Measurements from ENCODE around the gene SBF1.

SBF1 gene

GRCh38 chr22:50508897-50509296 is 34.1 kb upstream of the SBF1 start:
- H3K9me3 Mint-ChIP-seq = no peaks in the 10 kb centered on the region

GRCh38 chr22:50507991-50508884 is 33.4 kb upstream of the SBF1 start, which contains the start of gene NCAPH2:
TSS of gene NCAPH2 (plus strand) at chr22:50508224. CDS start at chr22:50508338, 114 bp downstream.
- H3K4me1 Mint-ChIP-seq = peaks cover 36% of the 10 kb centered on the region
- H3K36me3 Mint-ChIP-seq = peaks cover 15% of the 10 kb centered on the region
- ATAC-seq = peak; percentile 81
- H3K9me3 Mint-ChIP-seq = no peaks in the 10 kb centered on the region
- H3K27me3 Mint-ChIP-seq = no peaks in the 10 kb centered on the region
- H3K27ac Mint-ChIP-seq = peak within 1 kb of the TSS; percentile 94
- H3K4me3 Mint-ChIP-seq = peak within 1 kb of the TSS; percentile 99

More at GRCh38 chr22:50508897-50509296, 34.1 kb upstream of the SBF1 start:
- Mint-ChIP-seq H3K27me3 (no peaks in the 10 kb centered on the region), H3K4me1 (peaks cover 36% of the 10 kb centered on the region), H3K36me3 (peaks cover 15% of the 10 kb centered on the region), H3K4me3 (peak overlapping the region; percentile 99), H3K27ac (peak overlapping the region; percentile 94)
- ATAC-seq = no peak

DNA sequence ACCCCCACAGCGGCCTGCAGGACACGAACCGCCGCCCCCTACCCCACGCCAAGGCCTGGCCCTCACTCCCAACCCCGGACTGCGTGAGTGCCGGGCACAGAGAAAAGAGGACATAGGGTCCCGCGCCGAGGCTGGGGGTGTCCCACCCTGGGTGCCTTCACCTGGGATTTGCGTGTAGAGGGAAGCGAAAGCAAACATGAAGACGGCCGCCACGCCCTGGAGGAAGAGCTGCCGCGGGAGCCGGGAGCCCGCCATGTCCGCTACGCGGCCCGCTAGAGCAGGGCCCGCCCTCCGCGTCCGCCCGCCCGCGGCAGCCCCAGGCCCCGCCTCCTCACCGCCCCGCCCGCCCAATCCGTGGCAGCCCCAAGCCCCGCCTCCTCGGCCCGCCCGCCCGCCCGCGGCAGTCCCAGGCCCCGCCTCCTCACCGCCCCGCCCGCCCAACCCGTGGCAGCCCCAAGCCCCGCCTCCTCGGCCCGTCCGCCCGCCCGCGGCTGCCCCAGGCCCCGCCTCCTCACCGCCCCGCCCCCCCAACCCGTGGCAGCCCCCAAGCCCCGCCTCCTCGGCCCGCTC is 32.7 kb upstream of the SBF1 start, which contains the start of gene LMF2:
Gene LMF2 (minus strand): TSS at position 282 of the 570 bp plus-strand sequence. CDS start 27 bp downstream, at position 255.
- Mint-ChIP-seq H3K27ac (peak within 1 kb of the TSS; percentile 94), H3K27me3 (no peaks in the 10 kb centered on the region), H3K36me3 (peaks cover 13% of the 10 kb centered on the region), H3K4me1 (peaks cover 35% of the 10 kb centered on the region), H3K9me3 (no peaks in the 10 kb centered on the region), H3K4me3 (peak within 1 kb of the TSS; percentile 99)
- peak; percentile 89 for ATAC-seq

DNA sequence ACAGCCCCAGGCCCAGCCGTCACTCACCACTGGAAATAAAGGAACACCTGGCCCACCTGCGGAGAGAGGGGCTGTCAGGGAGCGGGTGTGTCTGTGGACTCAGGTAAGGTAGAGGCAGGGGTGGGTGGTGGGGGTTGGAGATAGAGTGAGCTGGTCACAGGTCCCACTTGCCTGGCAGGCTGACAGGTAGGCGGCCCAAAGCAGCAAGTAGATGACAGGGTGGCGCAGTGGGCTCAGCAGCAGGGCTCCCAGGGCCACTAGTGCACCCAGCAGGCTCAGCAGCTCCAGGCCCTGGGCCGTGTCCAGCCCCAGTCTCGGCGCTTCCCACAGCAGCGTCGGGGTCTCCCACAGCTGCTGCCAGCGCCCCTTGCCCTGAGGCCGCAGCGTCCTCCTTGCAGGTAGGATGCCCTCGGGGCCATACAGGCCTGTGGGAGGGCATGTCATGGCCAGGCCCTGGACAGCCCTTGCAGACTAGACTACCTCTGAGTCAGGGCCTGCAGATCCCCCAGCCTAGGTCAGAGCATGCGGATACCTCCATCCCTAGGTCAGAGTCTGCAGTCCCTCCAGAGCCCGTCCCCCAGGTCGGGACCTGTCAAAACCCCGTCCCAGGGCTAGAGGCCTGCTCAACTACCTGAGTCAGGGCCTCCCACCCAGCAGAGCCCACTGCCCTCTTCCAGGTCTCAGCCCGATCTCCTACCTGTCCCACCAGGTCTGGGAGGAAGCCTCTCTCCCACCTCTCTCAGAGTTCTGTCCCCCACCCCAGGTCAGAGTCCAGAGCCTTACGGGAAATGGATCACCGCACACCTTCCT is 32.0 kb upstream of the SBF1 start:
- H3K27me3 Mint-ChIP-seq = no peaks in the 10 kb centered on the region
- peaks cover 30% of the 10 kb centered on the region for H3K4me1 Mint-ChIP-seq
- peak overlapping the region; percentile 91 for H3K4me3 Mint-ChIP-seq
- peak overlapping the region; percentile 94 for H3K27ac Mint-ChIP-seq
- no peaks in the 10 kb centered on the region for H3K9me3 Mint-ChIP-seq
- H3K36me3 Mint-ChIP-seq = peaks cover 8% of the 10 kb centered on the region
- no peak for ATAC-seq

GRCh38 chr22:50505776-50506610 is 31.2 kb upstream of the SBF1 start:
- Mint-ChIP-seq H3K9me3 (no peaks in the 10 kb centered on the region), H3K4me3 (peak overlapping the region; percentile 91), H3K4me1 (peaks cover 30% of the 10 kb centered on the region), H3K27me3 (no peaks in the 10 kb centered on the region), H3K27ac (no peak overlapping the region), H3K36me3 (peaks cover 8% of the 10 kb centered on the region)
- ATAC-seq = no peak

GRCh38 chr22:50505276-50505775 is 30.5 kb upstream of the SBF1 start:
- no peak for ATAC-seq
- no peak overlapping the region for H3K4me3 Mint-ChIP-seq
- no peak overlapping the region for H3K27ac Mint-ChIP-seq
- H3K9me3 Mint-ChIP-seq = no peaks in the 10 kb centered on the region
- H3K36me3 Mint-ChIP-seq = peaks cover 8% of the 10 kb centered on the region
- no peaks in the 10 kb centered on the region for H3K27me3 Mint-ChIP-seq
- peaks cover 30% of the 10 kb centered on the region for H3K4me1 Mint-ChIP-seq

- Mint-ChIP-seq H3K4me3 (no peak overlapping the region), H3K9me3 (no peaks in the 10 kb centered on the region), H3K36me3 (peaks cover 8% of the 10 kb centered on the region), H3K27ac (no peak overlapping the region), H3K4me1 (peaks cover 28% of the 10 kb centered on the region), H3K27me3 (no peaks in the 10 kb centered on the region)
- ATAC-seq = no peak
Measured at GRCh38 chr22:50504369-50505211, 29.8 kb upstream of the SBF1 start.

DNA sequence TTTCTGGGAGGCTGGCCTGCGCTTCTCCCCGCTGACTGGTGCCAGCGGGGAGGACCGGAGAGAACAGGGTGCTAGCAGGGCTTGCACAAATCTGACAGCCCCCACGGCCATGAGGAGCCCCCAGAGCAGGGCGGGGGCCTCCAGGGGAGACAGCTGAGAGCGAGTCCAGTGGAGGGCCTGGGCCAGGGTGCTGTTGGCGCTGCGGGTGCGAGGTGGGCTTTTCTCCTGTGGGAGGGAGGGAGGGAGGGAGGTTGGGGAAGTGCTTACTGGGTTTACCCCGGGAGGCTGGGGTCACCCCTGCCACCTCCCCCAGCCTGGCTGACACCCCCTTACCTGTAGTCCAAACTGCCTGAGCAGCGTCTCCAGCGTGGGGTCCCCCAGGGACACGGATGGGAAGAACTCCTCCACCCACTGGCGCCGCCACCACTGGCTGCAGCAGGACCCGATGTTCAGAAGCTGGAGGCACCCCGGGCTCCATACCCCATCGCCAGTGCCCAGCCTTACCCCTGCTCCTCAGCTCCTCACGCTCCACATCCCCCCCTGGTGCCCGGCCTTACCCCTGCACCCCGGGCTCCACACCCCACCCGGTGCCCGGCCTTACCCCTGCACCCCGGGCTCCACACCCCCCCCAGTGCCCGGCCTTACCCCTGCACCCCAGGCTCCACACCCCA is 28.8 kb upstream of the SBF1 start:
- no peaks in the 10 kb centered on the region for H3K27me3 Mint-ChIP-seq
- H3K4me3 Mint-ChIP-seq = no peak overlapping the region
- H3K4me1 Mint-ChIP-seq = peaks cover 22% of the 10 kb centered on the region
- H3K36me3 Mint-ChIP-seq = peaks cover 8% of the 10 kb centered on the region
- ATAC-seq = no peak
- no peaks in the 10 kb centered on the region for H3K9me3 Mint-ChIP-seq
- H3K27ac Mint-ChIP-seq = no peak overlapping the region

GRCh38 chr22:50502628-50503474 is 28.0 kb upstream of the SBF1 start:
- no peak for ATAC-seq
- Mint-ChIP-seq H3K9me3 (no peaks in the 10 kb centered on the region), H3K4me3 (no peak overlapping the region), H3K4me1 (peaks cover 28% of the 10 kb centered on the region), H3K27ac (no peak overlapping the region), H3K27me3 (no peaks in the 10 kb centered on the region), H3K36me3 (peaks cover 8% of the 10 kb centered on the region)

- no peak overlapping the region for H3K27ac Mint-ChIP-seq
- no peaks in the 10 kb centered on the region for H3K27me3 Mint-ChIP-seq
Measured at GRCh38 chr22:50502096-50502495, 27.3 kb upstream of the SBF1 start.

DNA sequence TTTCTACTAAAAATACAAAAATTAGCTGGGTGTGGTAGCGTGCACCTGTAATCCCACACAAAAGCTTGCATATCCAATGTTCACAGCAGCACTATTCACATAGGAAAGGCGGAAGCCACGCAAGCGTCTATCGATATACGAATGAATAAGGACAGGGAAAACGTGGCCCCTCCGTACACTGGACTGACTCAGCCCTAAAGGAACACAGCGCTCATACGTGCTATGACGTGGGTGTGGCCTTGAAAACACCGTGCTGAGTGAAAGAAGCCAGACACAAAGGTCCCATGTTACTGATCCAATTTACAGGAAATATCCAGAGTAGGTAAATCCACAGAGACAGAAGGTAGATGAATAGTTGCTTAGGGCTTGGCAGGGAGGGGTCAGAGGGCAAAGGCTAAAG is 25.6 kb upstream of the SBF1 start:
- Mint-ChIP-seq H3K27ac (no peak overlapping the region), H3K27me3 (no peaks in the 10 kb centered on the region), H3K36me3 (peaks cover 2% of the 10 kb centered on the region), H3K4me1 (peaks cover 14% of the 10 kb centered on the region), H3K9me3 (no peaks in the 10 kb centered on the region), H3K4me3 (no peak overlapping the region)
- ATAC-seq = no peak

More at GRCh38 chr22:50502096-50502495, 27.3 kb upstream of the SBF1 start:
- Mint-ChIP-seq H3K4me3 (no peak overlapping the region), H3K36me3 (peaks cover 8% of the 10 kb centered on the region), H3K4me1 (peaks cover 26% of the 10 kb centered on the region), H3K9me3 (no peaks in the 10 kb centered on the region)
- ATAC-seq = no peak

- Mint-ChIP-seq H3K4me1 (peaks cover 14% of the 10 kb centered on the region), H3K4me3 (no peak overlapping the region), H3K27ac (peak overlapping the region; percentile 29), H3K36me3 (no peaks in the 10 kb centered on the region), H3K9me3 (no peaks in the 10 kb centered on the region), H3K27me3 (no peaks in the 10 kb centered on the region)
- peak; percentile 88 for ATAC-seq
Measured at GRCh38 chr22:50498322-50498890, 23.6 kb upstream of the SBF1 start.
